Dermis lymphatic vessel endothelial cell (primary cell): Measurements from ENCODE around the gene MESP1. TPM values are rescaled to one million over a fixed set of nuclear protein-coding genes. Genes with fewer than 3 reads are reported as not detected.

Source experiments
- total RNA-seq: library from RNA; depleted of rRNA; stranded (reverse); fragments of >200 nt; gene quantifications from 2 replicates; pipeline ENCODE4 v1.2.1, GENCODE V29; 2014

MESP1 gene
- total RNA-seq, result 0.09 and 0.11 TPM in 2 replicates

GRCh38 chr15:89750560-89751542 is at the start of gene MESP1:
TSS of gene MESP1 (minus strand) at chr15:89751249. CDS start at chr15:89751231, 18 bp downstream.

GRCh38 chr15:89776274-89777072 is 25.4 kb upstream of the MESP1 start, which contains the start of gene MESP2:
TSS of gene MESP2 (plus strand) at chr15:89776332. CDS start at chr15:89776358, 26 bp downstream.

Other genes with a start within 250 kb of the MESP1 start
- 0.43 and 0.69 TPM in 2 replicates for gene TICRR, start 175.8 kb downstream of the MESP1 start, total RNA-seq
- gene KIF7, start 95.8 kb downstream of the MESP1 start, total RNA-seq, result 0.65 and 1.2 TPM in 2 replicates
- not detected in 2 replicates for gene PLIN1, start 71.9 kb downstream of the MESP1 start, total RNA-seq
- 2.4 and 6.5 TPM in 2 replicates for gene PEX11A, start 60.5 kb downstream of the MESP1 start, total RNA-seq
- gene WDR93, start 60.4 kb downstream of the MESP1 start, total RNA-seq, result not detected in 2 replicates
- gene MESP2, start 25.1 kb upstream of the MESP1 start, total RNA-seq, result not detected in 2 replicates
- 6.6 and 7.8 TPM in 2 replicates for gene ANPEP, start 63.6 kb upstream of the MESP1 start, total RNA-seq
- 27.1 and 27.8 TPM in 2 replicates for gene AP3S2, start 142.7 kb upstream of the MESP1 start, total RNA-seq
- gene ARPIN, start 161.7 kb upstream of the MESP1 start, total RNA-seq, result 10.6 and 12.4 TPM in 2 replicates